Kidney glomerular epithelial cell (primary cell): ENCODE measurements around the gene SPINK8.
"Not testable (repeated sequence)": the region's sequence is repeated elsewhere in the genome, so short reads cannot be mapped to it uniquely, and the experiment has no call there.

ENCODE experiments used
- DNase-seq: peaks from one replicate; lab custom pipeline; 2025; lab: John Stamatoyannopoulos, UW

The SPINK8 gene

GRCh38 chr3:48333346-48334245, at the start of gene SPINK8:
SPINK8 (minus strand) TSS chr3:48333661; CDS start chr3:48328341, 5,320 bp downstream.
- not testable (repeated sequence) for DNase-seq

GRCh38 chr3:48372862-48373435, 39.5 kb upstream of the SPINK8 start:
- no peak for DNase-seq

- DNase-seq, result no peak
These were observed 38.9 kb upstream of the SPINK8 start for GRCh38 chr3:48372377-48372770.

- no peak for DNase-seq
These were observed 38.4 kb upstream of the SPINK8 start, which contains the start of gene FBXW12 for GRCh38 chr3:48371651-48372376. FBXW12 (plus strand) TSS chr3:48372219; CDS start chr3:48372768, 549 bp downstream.

GRCh38 chr3:48370333-48370713, 36.9 kb upstream of the SPINK8 start:
- no peak for DNase-seq

- no peak for DNase-seq
These were observed 36.4 kb upstream of the SPINK8 start for GRCh38 chr3:48369693-48370332.

GRCh38 chr3:48367201-48367600, 33.7 kb upstream of the SPINK8 start:
- DNase-seq, result no peak

- DNase-seq, result no peak
These were observed 31.4 kb upstream of the SPINK8 start for GRCh38 chr3:48364840-48365239.

- no peak for DNase-seq
These were observed 28.5 kb upstream of the SPINK8 start for GRCh38 chr3:48361928-48362327.

- DNase-seq, result no peak
These were observed 23.0 kb upstream of the SPINK8 start for GRCh38 chr3:48356419-48356818.

GRCh38 chr3:48353987-48354386, 20.5 kb upstream of the SPINK8 start:
- no peak for DNase-seq

- no peak for DNase-seq
These were observed 19.1 kb upstream of the SPINK8 start for GRCh38 chr3:48352546-48352945.

- DNase-seq, result no peak
These were observed 14.0 kb upstream of the SPINK8 start for GRCh38 chr3:48347500-48347899.

- DNase-seq, result no peak
These were observed 12.6 kb upstream of the SPINK8 start for GRCh38 chr3:48345946-48346572.

GRCh38 chr3:48344867-48345507, 11.5 kb upstream of the SPINK8 start:
- DNase-seq, result no peak

GRCh38 chr3:48343432-48343831, 10.0 kb upstream of the SPINK8 start:
- no peak for DNase-seq

GRCh38 chr3:48338635-48339034, 5.2 kb upstream of the SPINK8 start:
- DNase-seq, result no peak

GRCh38 chr3:48337536-48337935, 4.1 kb upstream of the SPINK8 start:
- DNase-seq, result not testable (repeated sequence)

- not testable (repeated sequence) for DNase-seq
These were observed 1.8 kb upstream of the SPINK8 start for GRCh38 chr3:48335286-48335685.

GRCh38 chr3:48334605-48335004, 1.1 kb upstream of the SPINK8 start:
- no peak for DNase-seq
